HL-60/S4 treated with retinoic acid at 250 ng/mL for 4 days and 3 days (cell line): ENCODE measurements around the gene NKX2-2.

Experiments used
- in situ Hi-C: fragments of 300-500 bp; cut with MboI; formaldehyde crosslinking; loops from 2 replicates; pipeline ENCODE4 v1.7.0; 2022; ENCODE audit warnings: low sequenced_read_pairs

NKX2-2 gene

DNA sequence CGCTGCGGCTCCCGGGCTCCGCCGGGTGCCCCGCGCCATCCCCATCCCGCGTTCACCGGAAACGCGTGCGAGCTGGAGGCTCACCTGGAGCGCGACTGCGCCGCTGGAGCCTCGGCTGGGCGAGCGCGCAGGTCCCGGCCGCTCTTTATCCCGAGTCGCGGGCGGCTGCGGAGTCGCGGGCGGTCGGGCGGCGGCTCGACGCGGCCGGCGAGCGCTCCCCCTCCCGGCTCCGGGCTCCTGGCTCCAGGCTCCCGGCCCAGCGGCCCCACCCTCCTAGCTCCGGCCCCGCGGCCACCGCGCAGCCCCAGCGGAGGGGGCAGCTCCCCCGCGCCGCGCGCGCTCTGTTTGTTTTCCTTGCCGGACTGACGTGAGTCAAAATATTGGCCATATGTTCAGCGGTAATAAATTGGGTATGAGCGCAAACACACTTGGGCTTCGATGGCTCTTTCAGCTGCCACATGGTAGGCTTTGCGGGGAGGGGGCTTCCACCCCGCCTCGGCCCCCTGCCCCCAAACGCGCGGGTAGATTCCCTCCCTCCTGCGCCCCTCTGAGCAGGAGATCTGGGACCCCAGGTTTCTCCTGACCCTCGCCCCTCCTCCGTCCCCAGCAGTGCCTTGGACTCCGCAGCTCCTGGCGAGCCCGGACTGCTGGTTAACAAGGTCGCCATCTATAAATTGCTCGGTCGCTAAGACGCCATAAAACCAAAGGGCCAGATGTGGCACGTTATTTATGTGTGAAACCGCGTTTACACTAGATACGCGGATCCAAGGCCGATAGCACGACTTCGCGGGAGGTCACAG lies 8.8 kb upstream of the NKX2-2 start:
- in situ Hi-C loops: no loop called here

GRCh38 chr20:21521596-21522480 lies 8.0 kb upstream of the NKX2-2 start:
- in situ Hi-C loops: no loop called here

GRCh38 chr20:21520702-21521595 lies 7.1 kb upstream of the NKX2-2 start:
- in situ Hi-C loops: no loop called here

DNA sequence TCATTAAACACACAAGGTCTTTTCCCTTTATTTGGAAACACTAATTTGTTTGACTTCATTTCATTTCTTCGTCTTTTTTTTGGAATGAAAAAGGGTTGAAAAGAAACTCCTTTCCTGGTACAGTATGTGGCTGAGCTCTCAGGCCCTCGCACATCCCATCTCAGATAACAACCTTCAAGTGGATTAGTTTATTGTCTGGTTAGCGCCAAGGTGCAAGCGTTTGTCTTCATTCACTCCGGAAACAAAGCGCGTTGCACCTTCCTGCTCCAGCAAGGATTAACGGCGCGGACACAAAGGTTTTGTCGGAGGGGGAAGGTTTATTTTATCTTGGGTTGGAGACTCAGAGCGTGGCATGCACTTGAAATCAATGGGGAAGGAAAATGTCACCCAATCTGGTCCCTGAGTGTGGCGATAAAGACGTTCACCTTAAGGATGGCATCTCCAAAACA lies 5.3 kb upstream of the NKX2-2 start:
- in situ Hi-C loops: no loop called here

GRCh38 chr20:21518292-21518991 lies 4.6 kb upstream of the NKX2-2 start:
- in situ Hi-C loops: no loop called here

DNA sequence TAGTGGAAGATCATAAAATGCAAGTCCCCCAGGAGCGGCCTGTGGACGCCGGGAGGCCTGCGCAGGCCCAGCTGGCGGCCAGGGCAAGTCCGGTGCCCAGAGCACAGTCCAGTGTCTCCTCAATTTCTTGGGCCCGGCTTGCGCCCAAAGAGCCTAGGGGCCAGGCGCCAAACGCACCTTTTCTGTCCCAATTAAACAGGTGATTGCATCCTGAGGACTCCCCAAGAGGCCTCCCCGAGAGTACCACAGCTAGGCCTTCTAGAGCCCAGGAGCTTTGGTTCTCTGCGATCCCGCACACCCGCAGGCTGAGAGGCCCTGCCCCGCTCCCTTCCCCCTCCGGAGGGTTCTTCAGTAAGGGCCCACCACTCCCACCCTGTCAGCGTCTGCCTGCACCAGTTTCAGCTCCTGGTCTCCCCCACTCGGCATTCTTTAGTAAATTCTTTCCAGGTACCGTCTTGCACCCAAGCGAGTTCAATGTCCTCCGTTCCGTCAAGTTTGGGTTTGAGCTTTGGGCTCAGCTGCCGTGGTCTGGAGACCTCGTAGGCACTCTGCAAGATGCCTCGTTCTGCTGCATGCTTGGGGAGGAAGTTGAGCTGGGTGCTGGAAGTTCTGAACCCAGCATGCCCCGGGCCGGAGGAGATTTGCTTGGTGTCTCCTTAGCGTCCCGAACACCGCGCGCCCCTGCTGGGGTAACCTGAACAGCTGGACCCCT lies 3.9 kb upstream of the NKX2-2 start:
- in situ Hi-C loops: no loop called here

DNA sequence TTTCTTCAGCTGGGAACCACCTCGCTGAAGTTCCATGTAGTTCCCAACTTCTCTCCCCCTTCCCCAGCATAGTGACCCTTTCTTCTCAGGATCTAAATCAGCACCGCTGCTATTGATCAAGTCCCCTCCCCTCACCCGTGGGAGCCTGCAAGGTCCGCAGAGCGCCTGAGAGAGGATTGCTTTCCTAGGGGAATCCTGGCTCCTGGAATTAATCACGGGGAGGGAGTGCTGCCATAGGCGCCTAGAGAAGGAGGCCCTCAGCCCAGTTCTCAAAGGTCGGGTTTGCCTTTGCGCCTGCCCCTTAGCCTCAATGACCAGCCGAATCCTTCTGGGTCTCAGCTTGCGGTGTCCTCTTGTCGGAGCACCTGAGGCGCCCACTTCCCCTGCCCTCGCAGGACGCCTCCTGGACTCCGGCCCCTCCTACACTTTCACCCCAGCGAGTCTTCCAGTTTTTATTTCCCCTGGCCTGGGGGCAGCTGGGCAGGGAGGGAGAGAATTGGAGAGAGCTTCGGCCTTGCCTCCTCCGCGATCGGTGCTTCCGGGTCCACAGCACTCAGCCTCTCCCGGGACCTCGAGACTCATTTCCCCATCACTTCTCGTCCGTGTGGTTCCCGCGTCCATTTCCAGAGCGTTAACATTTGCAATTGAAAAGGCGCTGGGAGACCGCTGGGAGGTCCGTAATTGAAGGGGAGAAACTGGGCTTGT lies 3.1 kb upstream of the NKX2-2 start:
- in situ Hi-C loops: no loop called here

GRCh38 chr20:21516180-21516567 lies 2.3 kb upstream of the NKX2-2 start:
- in situ Hi-C loops: no loop called here

DNA sequence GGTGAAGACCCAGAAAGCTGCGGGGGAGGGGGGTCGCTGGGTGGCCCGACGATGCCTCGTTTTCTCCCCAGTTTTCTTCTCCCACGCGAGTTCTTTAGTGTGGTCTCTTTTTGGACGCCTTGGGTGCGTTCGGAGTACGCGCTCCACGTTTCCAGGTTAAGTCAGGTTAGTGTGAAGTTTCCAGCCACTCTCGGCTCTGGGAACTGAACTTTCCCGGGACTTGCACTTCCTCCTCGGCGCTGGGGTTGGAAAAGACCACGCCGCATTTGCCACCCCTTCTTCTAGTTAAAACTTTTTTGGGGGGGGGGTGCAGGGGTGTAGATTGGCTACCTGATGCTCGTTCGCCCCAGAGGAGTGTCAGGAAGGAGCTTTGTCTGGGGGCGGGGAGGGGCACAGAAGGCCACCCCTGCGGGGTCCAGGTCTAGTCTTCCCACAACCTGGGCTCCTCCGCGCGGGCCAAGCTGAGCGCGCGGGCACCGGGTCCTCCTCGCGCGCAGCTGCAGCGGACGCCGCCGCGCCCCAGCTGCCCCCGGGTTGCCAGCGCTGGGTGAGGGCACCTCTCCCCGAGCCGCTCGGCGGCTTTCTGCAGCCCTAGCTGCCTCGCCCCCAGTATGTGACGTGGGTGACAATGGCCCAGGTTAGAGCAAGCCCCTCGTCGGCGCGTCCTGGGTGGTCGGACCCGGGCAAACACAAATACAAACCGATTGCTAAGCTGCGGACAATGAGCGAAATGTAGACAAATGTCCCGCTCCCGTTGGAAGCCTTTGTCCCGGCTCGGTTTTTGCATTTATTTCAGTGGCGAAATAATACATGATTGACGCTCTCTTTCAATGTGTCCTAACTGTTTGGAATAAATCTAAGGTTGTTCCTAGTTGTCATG lies 1.7 kb upstream of the NKX2-2 start:
- in situ Hi-C loops: no loop called here

DNA sequence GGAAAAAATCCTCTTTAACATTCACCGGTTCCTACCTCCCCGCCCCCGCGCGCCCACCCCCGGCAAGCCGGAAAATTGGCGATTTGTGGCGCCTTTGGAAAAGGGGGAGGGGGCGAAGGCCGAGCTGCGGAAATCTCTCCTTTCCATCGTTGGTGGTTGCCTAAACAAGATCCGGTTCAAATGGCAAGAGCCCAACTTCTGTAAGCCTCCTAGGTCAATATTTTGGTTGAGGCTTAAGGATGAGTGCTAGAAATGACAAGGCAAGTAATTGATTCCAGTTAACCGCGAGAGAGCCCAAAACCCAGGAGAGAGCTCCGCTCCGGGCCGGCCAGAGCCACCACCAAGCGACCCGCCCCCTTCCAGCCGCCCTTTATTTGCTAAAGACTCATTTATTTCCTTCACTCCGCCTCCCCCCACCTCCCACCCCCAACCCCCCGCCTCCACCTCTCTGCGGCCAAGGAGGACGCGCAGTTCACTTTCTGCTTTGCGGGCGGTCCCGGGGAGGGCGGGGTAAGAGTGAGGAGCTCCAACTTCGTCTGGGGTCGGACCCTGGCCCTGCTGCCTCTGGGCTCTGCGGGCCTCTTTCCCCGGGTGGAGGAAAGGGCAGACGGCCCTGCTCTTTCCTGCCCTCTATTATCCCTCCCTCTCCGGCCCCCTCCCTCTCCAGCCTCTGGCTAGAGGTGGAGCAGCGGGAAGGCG lies 838 bp upstream of the NKX2-2 start:
- in situ Hi-C loops: no loop called here

DNA sequence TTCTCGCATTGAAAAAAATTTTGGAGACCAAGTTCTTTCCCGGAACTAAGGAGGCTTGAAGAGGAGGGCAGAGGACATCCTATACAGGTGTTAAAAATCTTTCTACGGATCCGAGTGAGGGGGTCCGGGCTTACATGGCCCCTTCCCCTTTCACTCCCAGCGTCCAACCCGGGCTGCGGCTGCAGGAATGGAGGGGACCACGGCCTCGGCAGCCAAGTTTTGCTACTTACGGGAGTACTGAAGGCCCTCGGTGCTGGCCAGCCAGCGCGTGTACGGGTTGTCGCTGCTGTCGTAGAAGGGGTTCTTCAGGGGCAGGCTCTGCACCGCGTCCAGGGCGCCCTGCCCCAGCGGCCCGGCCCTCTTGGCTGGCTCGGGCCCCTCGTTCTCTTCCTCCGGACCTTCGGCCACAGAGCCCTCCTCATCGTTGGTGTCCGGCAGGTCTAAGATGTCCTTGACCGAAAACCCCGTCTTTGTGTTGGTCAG lies 642 bp downstream of the NKX2-2 start:
- in situ Hi-C loops: no loop called here

DNA sequence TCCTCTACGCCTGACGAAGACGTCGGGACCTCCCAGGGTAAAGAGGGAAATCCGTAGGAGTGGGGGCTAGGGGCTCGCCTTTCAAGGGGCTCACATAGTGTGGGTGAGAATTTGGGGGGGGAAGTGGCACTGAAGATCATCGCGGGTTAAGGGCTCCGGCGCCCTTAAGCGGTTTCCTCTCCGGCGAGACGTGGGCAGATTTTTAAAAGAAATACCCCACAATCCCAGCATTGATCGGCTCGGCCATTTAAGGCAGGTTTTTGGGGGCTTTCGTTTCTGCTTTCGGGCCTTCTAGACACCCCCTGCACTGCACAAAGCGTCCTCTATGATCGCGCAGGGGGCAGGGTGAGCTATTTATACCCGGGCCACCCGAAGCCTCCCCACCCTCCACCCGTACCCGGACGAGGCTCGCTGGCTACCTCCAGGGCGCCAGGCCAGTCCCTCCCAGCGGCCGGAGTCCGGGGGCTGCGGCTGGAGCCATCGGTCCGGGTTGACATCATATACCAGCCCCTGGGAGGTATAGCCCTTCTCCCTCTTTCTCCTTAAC lies 1.2 kb downstream of the NKX2-2 start:
- in situ Hi-C loops: no loop called here

- in situ Hi-C loops: no loop called here
These were observed 1.8 kb downstream of the NKX2-2 start for GRCh38 chr20:21511850-21512633.

- in situ Hi-C loops: no loop called here
These were observed 2.4 kb downstream of the NKX2-2 start for GRCh38 chr20:21511485-21511849.

DNA sequence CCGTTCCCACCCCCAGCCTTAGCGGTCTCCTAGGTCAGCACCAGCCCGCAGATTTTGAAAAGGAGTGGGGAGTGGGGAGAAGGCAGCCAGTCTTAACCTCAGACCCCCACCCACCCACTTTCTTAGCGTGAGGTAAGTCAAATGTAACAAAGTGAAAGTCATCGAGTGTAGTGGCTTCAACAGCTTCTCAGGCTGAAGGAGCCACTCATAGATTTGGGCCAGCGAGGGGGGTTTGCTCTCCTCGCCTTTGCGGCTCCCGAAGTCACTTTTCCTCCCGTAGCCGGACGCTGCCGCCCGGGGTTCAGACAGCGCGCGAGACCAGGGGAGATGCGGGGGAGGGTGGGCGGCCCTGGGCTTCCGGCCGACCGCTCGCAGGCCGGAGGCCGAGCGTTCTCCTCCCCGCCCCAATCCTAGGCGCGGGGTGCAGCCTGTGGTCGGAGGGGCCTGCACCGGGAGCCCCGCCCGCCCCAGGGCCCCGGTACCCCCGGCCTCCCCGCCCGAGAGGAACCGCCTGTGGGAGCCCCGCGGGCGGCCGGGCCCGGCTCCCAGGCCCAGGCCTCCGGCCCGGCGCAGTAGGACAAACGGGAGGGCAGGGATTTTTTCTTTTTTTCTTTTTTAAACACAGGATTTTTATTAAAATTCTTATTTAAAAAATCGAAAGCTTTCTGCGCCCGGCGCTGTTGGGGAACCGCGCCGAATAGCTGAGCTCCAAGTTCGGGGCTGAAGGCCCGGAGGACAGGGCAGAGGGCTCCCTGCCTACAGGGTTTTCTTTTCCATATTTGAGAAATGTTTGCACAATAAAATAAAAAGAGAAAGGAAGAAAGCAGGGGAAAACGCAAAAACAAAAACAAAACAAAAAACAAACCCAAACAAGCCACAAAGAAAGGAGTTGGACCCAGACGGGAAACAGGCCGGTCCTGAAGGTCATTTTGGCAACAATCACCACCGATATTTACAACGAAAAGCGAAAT lies 3.2 kb downstream of the NKX2-2 start:
- in situ Hi-C loops: no loop called here
